ENCODE measurements around the gene TWNK.

DNA sequence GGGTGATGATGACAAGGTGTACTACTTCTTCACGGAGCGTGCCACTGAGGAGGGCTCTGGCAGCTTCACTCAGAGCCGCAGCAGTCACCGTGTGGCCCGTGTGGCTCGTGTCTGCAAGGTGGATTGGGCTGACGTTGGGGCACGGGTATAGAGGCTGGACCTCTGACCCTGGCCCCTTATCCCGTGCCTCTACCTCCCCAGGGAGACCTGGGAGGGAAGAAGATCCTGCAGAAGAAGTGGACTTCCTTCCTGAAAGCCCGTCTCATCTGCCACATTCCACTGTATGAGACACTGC is 8.5 kb upstream of the TWNK start:
- TF ChIP-seq, protein P1, sequence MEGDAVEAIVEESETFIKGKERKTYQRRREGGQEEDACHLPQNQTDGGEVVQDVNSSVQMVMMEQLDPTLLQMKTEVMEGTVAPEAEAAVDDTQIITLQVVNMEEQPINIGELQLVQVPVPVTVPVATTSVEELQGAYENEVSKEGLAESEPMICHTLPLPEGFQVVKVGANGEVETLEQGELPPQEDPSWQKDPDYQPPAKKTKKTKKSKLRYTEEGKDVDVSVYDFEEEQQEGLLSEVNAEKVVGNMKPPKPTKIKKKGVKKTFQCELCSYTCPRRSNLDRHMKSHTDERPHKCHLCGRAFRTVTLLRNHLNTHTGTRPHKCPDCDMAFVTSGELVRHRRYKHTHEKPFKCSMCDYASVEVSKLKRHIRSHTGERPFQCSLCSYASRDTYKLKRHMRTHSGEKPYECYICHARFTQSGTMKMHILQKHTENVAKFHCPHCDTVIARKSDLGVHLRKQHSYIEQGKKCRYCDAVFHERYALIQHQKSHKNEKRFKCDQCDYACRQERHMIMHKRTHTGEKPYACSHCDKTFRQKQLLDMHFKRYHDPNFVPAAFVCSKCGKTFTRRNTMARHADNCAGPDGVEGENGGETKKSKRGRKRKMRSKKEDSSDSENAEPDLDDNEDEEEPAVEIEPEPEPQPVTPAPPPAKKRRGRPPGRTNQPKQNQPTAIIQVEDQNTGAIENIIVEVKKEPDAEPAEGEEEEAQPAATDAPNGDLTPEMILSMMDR (IDR thresholded peaks at IDR 0.05), result no peak
- TF ChIP-seq POLR2A (IDR thresholded peaks at IDR 0.05), result no peak
- no peak for TF ChIP-seq POLR2AphosphoS5 (IDR thresholded peaks at IDR 0.05)

Data from gastroesophageal sphincter (tissue), 3 donors.